ENCODE data around the gene MLH3. TPM values are rescaled to one million over a fixed set of nuclear protein-coding genes. Genes with fewer than 3 reads are reported as not detected.
A peak's percentile ranks its signal among the peaks of the same experiment; 100 is the strongest.

Gene MLH3
- total and polyA plus RNA-seq, 2 experiments from 2014 or later = 10.7 to 14.7 TPM

GRCh38 chr14:74977901-74978385 lies 73.3 kb downstream of the MLH3 start:
- Histone ChIP-seq H2AFZ (peak overlapping the region; percentile 66; the same call in 1 of the 2 replicates), H3K27ac (ENCODE audit: low read depth) (no peak overlapping the region), H4K20me1 (replicated peaks; ENCODE audit: insufficient read depth) (no peaks in the 10 kb centered on the region), H3K9me2 (ENCODE audit: insufficient read depth) (no peaks in the 10 kb centered on the region), H3K79me2 (replicated peaks; ENCODE audit: insufficient read depth) (no peaks in the 10 kb centered on the region), H3K4me1 (ENCODE audit: insufficient read depth) (peaks cover 34% of the 10 kb centered on the region), H3K27me3 (ENCODE audit: insufficient read depth) (no peaks in the 10 kb centered on the region), H3K4me3 (no peak overlapping the region), H3K36me3 (ENCODE audit: insufficient read depth) (no peaks in the 10 kb centered on the region), H3K4me2 (no peak overlapping the region), H3F3A (replicated peaks; ENCODE audit: low read depth) (peaks cover 8% of the 10 kb centered on the region; the same call in 1 of the 2 replicates)
- Mint-ChIP-seq H3K27ac (no peak overlapping the region), H3K36me3 (ENCODE audit: low read depth) (no peaks in the 10 kb centered on the region), H3K4me3 (no peak overlapping the region), H3K27me3 (ENCODE audit: insufficient read depth, low read depth, poor library complexity) (peaks cover 9% of the 10 kb centered on the region), H3K4me1 (peaks cover 43% of the 10 kb centered on the region), H3K9me3 (no peaks in the 10 kb centered on the region; the same call in 2 of the 3 replicates)
- ATAC-seq = no peak
- TF ChIP-seq CREB1 (CRISPR knock-in tag; IDR thresholded peaks at IDR 0.05; ENCODE audit: low read depth) = no peak
- no peak for TF ChIP-seq EZH2phosphoT487 (IDR thresholded peaks at IDR 0.05; ENCODE audit: unreplicated experiment)
- no peak for TF ChIP-seq ZNF114 (CRISPR knock-in tag; IDR thresholded peaks at IDR 0.05)
- no peak for TF ChIP-seq ETS1 (IDR thresholded peaks at IDR 0.05)
- no peak for TF ChIP-seq ZNF462 (CRISPR knock-in tag; IDR thresholded peaks at IDR 0.05)
- TF ChIP-seq POLR2AphosphoS5 (IDR thresholded peaks at IDR 0.05; ENCODE audit: low read depth) = no peak
- TF ChIP-seq ZNF331 (CRISPR knock-in tag; IDR thresholded peaks at IDR 0.05; ENCODE audit: low read depth) = no peak
- no peak for TF ChIP-seq JUNB (IDR thresholded peaks at IDR 0.05; ENCODE audit: unreplicated experiment)
- no peak for TF ChIP-seq EZH2 (IDR thresholded peaks at IDR 0.05; ENCODE audit: low read depth, unreplicated experiment)
- no peak for TF ChIP-seq STAT1 (IDR thresholded peaks at IDR 0.05; ENCODE audit: unreplicated experiment)
- TF ChIP-seq NANOG (IDR thresholded peaks at IDR 0.05; ENCODE audit: borderline replicate concordance) = no peak
- TF ChIP-seq CTCF (conservative IDR thresholded peaks at IDR 0.05; ENCODE audit: low read depth in 2 of 2) = no peak
- TF ChIP-seq REST (IDR thresholded peaks at IDR 0.05; ENCODE audit: unreplicated experiment) = no peak
- DNase-seq (ENCODE audit: low spot score) = no peak
